Suprapubic skin (tissue), 4 donors: ENCODE measurements around the gene JAKMIP1.

Experiments used
- CTCF ChIP-seq, 2 donors: fragments of 200-600 bp in 1 of 2; fragments of 450-650 bp in 1 of 2; sonication (generic) in 1 of 2; IDR thresholded peaks; one replicate each; pipeline ENCODE4 v1.5.1; 2016 to 2019; ENCODE audit warnings: antibody characterized with exemption in 2 of 2, mild to moderate bottlenecking in 1 of 2, moderate library complexity in 1 of 2
- EP300 ChIP-seq: sonication (generic); formaldehyde crosslinking; IDR thresholded peaks from one replicate; pipeline ENCODE4 v1.6.1; 2017; ENCODE audit warnings: antibody characterized with exemption
- POLR2A ChIP-seq, 2 donors: fragments of 450-650 bp; IDR thresholded peaks; one replicate each; pipeline ENCODE4 v1.6.1; 2017; ENCODE audit warnings: antibody characterized with exemption in 2 of 2, mild to moderate bottlenecking in 2 of 2, moderate library complexity in 2 of 2
- POLR2AphosphoS5 ChIP-seq, 3 donors: sonication (generic); formaldehyde crosslinking; IDR thresholded peaks; one replicate each; pipeline ENCODE4 v1.6.1; 2017; ENCODE audit warnings: antibody characterized with exemption in 3 of 3

GRCh38 chr4:6055436-6055835 is 144.9 kb downstream of the JAKMIP1 start:
- TF ChIP-seq CTCF (IDR thresholded peaks at IDR 0.05) (no peak), POLR2A (IDR thresholded peaks at IDR 0.05) (no peak), POLR2AphosphoS5 (IDR thresholded peaks at IDR 0.05) (no peak), EP300 (no peak)
